Testis (tissue), 3 donors: ENCODE results near the gene TMOD2. TPM values are rescaled to one million over a fixed set of nuclear protein-coding genes. Genes with fewer than 3 reads are reported as not detected.
A peak's percentile ranks its signal among the peaks of the same experiment; 100 is the strongest.

Source experiments
- DNase-seq: peaks from one replicate; pipeline ENCODE4 v3.0.0-alpha.2; 2019
- H3K27ac ChIP-seq, 2 donors: fragments of 200-600 bp; sonication (generic); one replicate each; pipeline ENCODE4 v1.5.1; 2019
- H3K27me3 ChIP-seq: fragments of 200-600 bp; sonication (generic); one replicate; pipeline ENCODE4 v1.5.1; 2019
- H3K36me3 ChIP-seq: fragments of 200-600 bp; sonication (generic); one replicate; pipeline ENCODE4 v1.5.1; 2017; ENCODE audit warnings: low read depth; ENCODE audit errors: missing control alignments
- H3K4me1 ChIP-seq: fragments of 200-600 bp; sonication (generic); one replicate; pipeline ENCODE4 v1.5.1; 2019
- H3K4me3 ChIP-seq, 2 donors: fragments of 200-600 bp; sonication (generic); one replicate each; pipeline ENCODE4 v1.5.1; 2017 to 2019
- H3K9me3 ChIP-seq: fragments of 200-600 bp; sonication (generic); one replicate; pipeline ENCODE4 v1.5.1; 2017
- POLR2A ChIP-seq: fragments of 450-650 bp; IDR thresholded peaks from one replicate; pipeline ENCODE4 v1.6.1; 2017; ENCODE audit warnings: antibody characterized with exemption, mild to moderate bottlenecking, moderate library complexity
- WGBS, 2 donors: methylation state at CpG; one replicate each; pipeline ENCODE4 v1.1.5; 2018; 5-methylcytosine and 5-hydroxymethylcytosine counted together
- intact Hi-C: fragments of 100-400 bp; cut with DNase I; formaldehyde crosslinking; loops from one replicate; pipeline ENCODE4 v1.15.1; 2023; ENCODE audit warnings: low total_unique reads
- polyA plus RNA-seq: library from polyadenylated mRNA; stranded (reverse); fragments of 350-450 nt; fragmentation: Illumina TruSeq; extraction: RNeasy Lipid Tissue Mini Kit (QIAGEN cat#74804); gene quantifications from one replicate; pipeline ENCODE4 v1.2.3, GENCODE V29; 2014; ENCODE audit warnings: low read depth, low replicate concordance; ENCODE audit not compliant: insufficient read depth
- total RNA-seq, 2 donors: library from RNA; depleted of rRNA; stranded (reverse); fragments of >200 nt; gene quantifications; one replicate each; pipeline ENCODE4 v1.2.3, GENCODE V29; 2016
- TF ChIP-seq, protein P1 (sequence below), 3 experiments: fragments of 450-650 bp in 2 of 3; fragments of 200-600 bp in 1 of 3; sonication (generic) in 1 of 3; IDR thresholded peaks; one replicate each; pipeline ENCODE4 v1.5.1; 2016 to 2019; ENCODE audit warnings: antibody characterized with exemption in 3 of 3, mild to moderate bottlenecking in 2 of 3, moderate library complexity in 1 of 3

The TMOD2 gene
- total and polyA plus RNA-seq, 3 donors from 2014 or later = 5.8 to 6.4 (median 5.9) TPM

DNA sequence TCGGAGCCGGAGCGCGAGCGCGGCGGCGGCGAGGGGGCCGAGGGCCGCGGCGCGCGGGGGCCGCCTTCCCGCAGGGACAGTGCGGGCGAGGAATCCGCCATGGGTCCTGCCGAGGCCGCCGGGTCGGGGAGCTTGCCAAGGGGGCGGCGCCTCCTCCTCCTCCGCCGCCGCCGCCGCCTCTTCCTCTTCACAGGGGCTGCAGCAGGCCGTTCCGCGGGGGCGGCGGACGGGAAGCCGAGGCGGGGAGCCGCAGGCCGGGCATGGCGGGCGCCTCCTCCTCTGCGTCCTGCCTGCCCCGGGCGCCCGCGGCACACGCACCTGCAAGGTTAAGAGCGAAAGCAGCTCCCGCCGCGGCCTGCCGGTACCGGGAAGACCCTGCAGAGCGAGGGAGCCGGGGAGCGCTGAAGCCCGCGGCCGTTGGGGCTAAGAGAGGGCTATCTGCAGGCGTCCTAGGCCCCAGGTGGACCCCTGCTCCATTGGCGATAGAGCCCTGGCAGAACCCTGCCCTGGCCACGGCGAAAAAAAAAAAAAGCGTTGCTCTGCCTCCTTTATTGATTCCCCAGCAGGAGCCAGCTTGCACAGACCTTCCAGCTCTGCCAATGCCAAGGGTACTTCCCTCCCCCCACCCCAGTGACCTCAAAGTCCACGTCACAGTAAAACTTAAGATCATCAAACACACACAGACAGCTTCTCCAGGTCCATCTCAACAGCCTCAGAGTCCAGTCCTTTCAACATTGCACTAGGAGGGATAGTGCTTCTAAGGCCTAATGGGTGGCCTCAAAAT is 13.7 kb upstream of the TMOD2 start, which contains the start of gene LYSMD2:
Gene LYSMD2, minus strand, starts transcription at position 134 of the 784 bp plus-strand sequence. Its CDS starts 33 bp downstream, at position 101.
- 0 to 2% methylated on average over 9 to 27 of the region's 67 CpGs for WGBS, 2 donors
- Histone ChIP-seq H3K36me3 (no peaks in the 10 kb centered on the region), H3K27ac (peak within 1 kb of the TSS; percentile 73 to 82), H3K4me3 (peak within 1 kb of the TSS; percentile 79 to 80), H3K9me3 (no peaks in the 10 kb centered on the region), H3K4me1 (peaks cover 9% of the 10 kb centered on the region), H3K27me3 (no peaks in the 10 kb centered on the region)
- DNase-seq = peak; percentile 82
- intact Hi-C loops = no loop called here
- no peak for TF ChIP-seq POLR2A
- TF ChIP-seq, protein P1, sequence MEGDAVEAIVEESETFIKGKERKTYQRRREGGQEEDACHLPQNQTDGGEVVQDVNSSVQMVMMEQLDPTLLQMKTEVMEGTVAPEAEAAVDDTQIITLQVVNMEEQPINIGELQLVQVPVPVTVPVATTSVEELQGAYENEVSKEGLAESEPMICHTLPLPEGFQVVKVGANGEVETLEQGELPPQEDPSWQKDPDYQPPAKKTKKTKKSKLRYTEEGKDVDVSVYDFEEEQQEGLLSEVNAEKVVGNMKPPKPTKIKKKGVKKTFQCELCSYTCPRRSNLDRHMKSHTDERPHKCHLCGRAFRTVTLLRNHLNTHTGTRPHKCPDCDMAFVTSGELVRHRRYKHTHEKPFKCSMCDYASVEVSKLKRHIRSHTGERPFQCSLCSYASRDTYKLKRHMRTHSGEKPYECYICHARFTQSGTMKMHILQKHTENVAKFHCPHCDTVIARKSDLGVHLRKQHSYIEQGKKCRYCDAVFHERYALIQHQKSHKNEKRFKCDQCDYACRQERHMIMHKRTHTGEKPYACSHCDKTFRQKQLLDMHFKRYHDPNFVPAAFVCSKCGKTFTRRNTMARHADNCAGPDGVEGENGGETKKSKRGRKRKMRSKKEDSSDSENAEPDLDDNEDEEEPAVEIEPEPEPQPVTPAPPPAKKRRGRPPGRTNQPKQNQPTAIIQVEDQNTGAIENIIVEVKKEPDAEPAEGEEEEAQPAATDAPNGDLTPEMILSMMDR (IDR thresholded peaks at IDR 0.05) = no peak

DNA sequence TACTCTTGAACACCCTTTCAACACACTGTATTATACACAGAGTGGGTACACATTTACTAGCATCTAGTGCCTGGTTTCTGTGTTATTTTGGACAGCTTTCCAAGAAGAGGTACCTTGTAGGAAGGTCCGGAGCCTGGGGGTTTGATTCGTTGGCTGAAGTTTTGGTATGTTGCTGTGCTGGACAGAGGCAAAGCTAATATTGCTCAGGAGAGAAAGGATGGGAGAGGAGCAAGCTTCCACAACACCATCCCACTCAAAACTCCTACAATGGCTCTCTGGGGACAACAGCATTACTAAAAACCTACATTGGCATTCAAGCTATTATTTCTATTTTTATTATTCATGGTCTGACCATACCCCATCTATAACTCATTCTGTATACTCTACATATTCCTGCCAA is 12.8 kb upstream of the TMOD2 start:
- Histone ChIP-seq H3K27ac (peak overlapping the region in 1 of 2 donors; percentile 82), H3K9me3 (no peaks in the 10 kb centered on the region), H3K4me3 (no peak overlapping the region), H3K27me3 (no peaks in the 10 kb centered on the region), H3K36me3 (no peaks in the 10 kb centered on the region), H3K4me1 (peaks cover 9% of the 10 kb centered on the region)
- 40 to 48% methylated on average over 2 of the region's 2 CpGs for WGBS, 2 donors
- TF ChIP-seq, protein P1 (IDR thresholded peaks at IDR 0.05) = no peak
- TF ChIP-seq POLR2A = no peak
- no peak for DNase-seq
- intact Hi-C loops = no loop called here

DNA sequence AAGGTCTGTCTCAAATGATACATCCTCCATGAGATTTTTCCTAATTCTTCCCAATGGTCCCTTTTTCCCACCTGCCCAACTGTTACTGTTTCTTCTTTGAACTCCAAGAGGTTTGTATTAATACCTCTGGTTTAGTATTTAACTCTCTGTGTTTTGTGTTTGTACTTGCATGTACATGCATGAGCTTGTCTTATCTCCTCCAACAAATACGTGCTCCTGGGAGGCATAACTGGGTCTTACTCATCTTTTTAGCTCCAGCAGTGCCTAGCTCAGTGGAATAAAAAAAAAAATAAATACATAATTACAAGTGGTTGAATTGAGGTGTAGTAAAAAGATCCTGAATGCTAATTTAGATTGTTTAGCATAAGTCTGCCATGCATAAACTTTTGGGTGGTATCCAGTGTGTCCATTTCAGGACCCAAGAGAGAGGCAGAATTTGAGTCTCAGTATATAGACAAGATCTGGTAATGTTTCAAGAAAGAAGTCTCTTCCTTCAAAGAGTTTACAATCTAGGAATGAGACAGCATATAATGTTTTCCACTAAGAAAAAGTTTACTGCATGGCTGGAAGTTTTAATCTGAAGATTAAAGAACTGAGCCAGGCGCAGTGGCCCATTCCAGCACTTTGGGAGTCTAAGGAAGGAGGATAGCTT is 12.2 kb upstream of the TMOD2 start:
- WGBS, 2 donors = 69 to 80% methylated on average over 2 of the region's 2 CpGs
- Histone ChIP-seq H3K4me1 (peaks cover 9% of the 10 kb centered on the region), H3K36me3 (no peaks in the 10 kb centered on the region), H3K4me3 (no peak overlapping the region), H3K9me3 (no peaks in the 10 kb centered on the region), H3K27ac (no peak overlapping the region), H3K27me3 (no peaks in the 10 kb centered on the region)
- TF ChIP-seq POLR2A = no peak
- TF ChIP-seq, protein P1 (IDR thresholded peaks at IDR 0.05) = no peak
- DNase-seq = no peak
- intact Hi-C loops = no loop called here

DNA sequence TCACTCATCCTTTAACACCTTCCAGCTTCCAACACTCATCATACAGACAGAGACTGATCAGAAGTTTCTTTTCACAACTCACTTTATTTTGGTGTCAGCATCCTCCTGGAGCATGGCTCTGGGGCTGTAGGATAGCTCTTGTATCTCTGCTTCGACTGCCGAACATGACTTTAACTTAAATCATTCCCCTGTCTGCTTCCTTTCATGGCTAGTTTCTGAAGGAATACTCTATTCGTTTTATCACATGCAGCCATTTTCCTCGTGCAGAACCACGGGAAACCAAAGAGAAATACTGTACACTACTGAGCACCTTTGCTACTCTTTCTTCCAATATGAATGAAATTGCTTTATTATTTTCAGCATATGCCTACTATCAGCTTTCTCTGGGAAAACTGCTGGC is 2.1 kb upstream of the TMOD2 start:
- WGBS, 2 donors = 74 to 81% methylated on average over 5 of the region's 5 CpGs
- H3K9me3 ChIP-seq = no peaks in the 10 kb centered on the region
- no peaks in the 10 kb centered on the region for H3K36me3 ChIP-seq
- TF ChIP-seq, protein P1 (IDR thresholded peaks at IDR 0.05) = no peak
- no peak for TF ChIP-seq POLR2A
- intact Hi-C loops = no loop called here
- H3K27ac ChIP-seq = no peak overlapping the region
- peaks cover 4% of the 10 kb centered on the region for H3K4me1 ChIP-seq
- DNase-seq = no peak
- H3K4me3 ChIP-seq = no peak overlapping the region
- H3K27me3 ChIP-seq = no peaks in the 10 kb centered on the region
